WTC11 (cell line): ENCODE data around the gene RELCH. TPM values are rescaled to one million over a fixed set of nuclear protein-coding genes. Genes with fewer than 3 reads are reported as not detected.

Experiments used
- ATAC-seq: fragments of 200-7000 bp; cut with Tn5 transposase; 2 replicates; pipeline ENCODE4 v1.10.0; 2021; ENCODE audit warnings: mild to moderate bottlenecking, moderate library complexity
- CTCF ChIA-PET: fragments of 300-600 bp; sonication (Branson Sonifier 250); formaldehyde crosslinking; loops from one replicate; lab custom pipeline; 2021; ENCODE audit warnings: antibody characterized with exemption; lab: Charles Lee
- POLR2A ChIA-PET: fragments of 350-600 bp; sonication (Branson Sonifier 250); formaldehyde crosslinking; loops from one replicate; lab custom pipeline; 2021; ENCODE audit warnings: antibody characterized with exemption; lab: Charles Lee
- DNase-seq: peaks from one replicate; pipeline ENCODE4 v3.0.0; 2021; ENCODE audit warnings: low spot score
- H3K27ac Mint-ChIP-seq: 2 replicates; pipeline ENCODE4 v1.8.0; 2021; ENCODE audit warnings: mixed read lengths
- H3K27me3 Mint-ChIP-seq: 2 replicates; pipeline ENCODE4 v1.8.0; 2021; ENCODE audit warnings: low read depth, mild to moderate bottlenecking, moderate library complexity, mixed read lengths
- H3K36me3 Mint-ChIP-seq: 2 replicates; pipeline ENCODE4 v1.8.0; 2021; ENCODE audit warnings: mixed read lengths
- H3K4me1 Mint-ChIP-seq: 2 replicates; pipeline ENCODE4 v1.8.0; 2022; ENCODE audit warnings: mixed read lengths
- H3K4me3 Mint-ChIP-seq: 2 replicates; pipeline ENCODE4 v1.8.0; 2021; ENCODE audit warnings: mild to moderate bottlenecking, moderate library complexity, mixed read lengths
- H3K9me3 Mint-ChIP-seq: 2 replicates; pipeline ENCODE4 v1.8.0; 2021; ENCODE audit warnings: mixed read lengths
- GTF2I ChIP-seq: fragments of 250-450 bp; sonication (Bioruptor Pico); conservative IDR thresholded peaks from 2 replicates; pipeline ENCODE4 v1.4.0; 2021; ENCODE audit warnings: mild to moderate bottlenecking
- NR1H2 ChIP-seq: sonication (generic); formaldehyde crosslinking; IDR thresholded peaks from 2 replicates; pipeline ENCODE4 v1.9.0; 2021; ENCODE audit warnings: mild to moderate bottlenecking, moderate library complexity, missing genetic modification reagents
- OVOL2 ChIP-seq: fragments of 250-450 bp; sonication (Bioruptor Pico); IDR thresholded peaks from 2 replicates; pipeline ENCODE4 v1.9.0; 2021; ENCODE audit warnings: mild to moderate bottlenecking, borderline replicate concordance
- RELA ChIP-seq: sonication (generic); formaldehyde crosslinking; IDR thresholded peaks from 2 replicates; pipeline ENCODE4 v1.8.1; 2022; ENCODE audit warnings: missing genetic modification reagents, mild to moderate bottlenecking, borderline replicate concordance
- ZBTB21 ChIP-seq: sonication (generic); formaldehyde crosslinking; IDR thresholded peaks from 2 replicates; pipeline ENCODE4 v1.8.1; 2023; ENCODE audit warnings: mild to moderate bottlenecking, missing genetic modification reagents, borderline replicate concordance
- ZNF671 ChIP-seq: fragments of 250-450 bp; sonication (Bioruptor Pico); IDR thresholded peaks from 2 replicates; pipeline ENCODE4 v1.8.0; 2021; ENCODE audit warnings: mild to moderate bottlenecking
- total RNA-seq: library from RNA; stranded (reverse); gene quantifications from 3 replicates; pipeline ENCODE4 v1.2.3, GENCODE V29; 2021
- TF ChIP-seq, protein P1 (sequence below): sonication (generic); formaldehyde crosslinking; conservative IDR thresholded peaks from 2 replicates; pipeline ENCODE4 v1.8.1; 2022; ENCODE audit warnings: mild to moderate bottlenecking, missing genetic modification reagents
- TF ChIP-seq, protein P2 (sequence below): sonication (generic); formaldehyde crosslinking; IDR thresholded peaks from 2 replicates; pipeline ENCODE4 v1.8.1; 2022; ENCODE audit warnings: mild to moderate bottlenecking, missing genetic modification reagents, moderate library complexity, borderline replicate concordance
- TF ChIP-seq, protein P3 (sequence below): fragments of 250-450 bp; sonication (Bioruptor Pico); IDR thresholded peaks from 2 replicates; pipeline ENCODE4 v1.9.0; 2021; ENCODE audit warnings: mild to moderate bottlenecking, borderline replicate concordance
- TF ChIP-seq, protein P4 (sequence below): sonication (generic); formaldehyde crosslinking; IDR thresholded peaks from 2 replicates; pipeline ENCODE4 v1.8.0; 2023; ENCODE audit warnings: mild to moderate bottlenecking, missing genetic modification reagents
- TF ChIP-seq, protein P5 (sequence below): sonication (generic); formaldehyde crosslinking; IDR thresholded peaks from 2 replicates; pipeline ENCODE4 v1.8.1; 2022; ENCODE audit warnings: low read depth, mild to moderate bottlenecking, moderate library complexity, missing genetic modification reagents, borderline replicate concordance
- TF ChIP-seq, protein P6 (sequence below): fragments of 200-600 bp; IDR thresholded peaks from 2 replicates; pipeline ENCODE4 v1.8.0; 2022; ENCODE audit warnings: antibody characterized with exemption
- TF ChIP-seq, protein P7 (sequence below): sonication (generic); formaldehyde crosslinking; IDR thresholded peaks from 2 replicates; pipeline ENCODE4 v1.8.1; 2023; ENCODE audit warnings: mild to moderate bottlenecking, missing genetic modification reagents, moderate library complexity
- TF ChIP-seq, protein P8 (sequence below): sonication (generic); formaldehyde crosslinking; IDR thresholded peaks from 2 replicates; pipeline ENCODE4 v1.8.1; 2023; ENCODE audit warnings: mild to moderate bottlenecking, missing genetic modification reagents, moderate library complexity
- TF ChIP-seq, protein P9 (sequence below): sonication (generic); formaldehyde crosslinking; IDR thresholded peaks from 2 replicates; pipeline ENCODE4 v1.8.1; 2023; ENCODE audit warnings: mild to moderate bottlenecking, moderate library complexity, missing genetic modification reagents

The RELCH gene
- total RNA-seq, 1 experiment from 2014 or later, result 30.2 TPM

DNA sequence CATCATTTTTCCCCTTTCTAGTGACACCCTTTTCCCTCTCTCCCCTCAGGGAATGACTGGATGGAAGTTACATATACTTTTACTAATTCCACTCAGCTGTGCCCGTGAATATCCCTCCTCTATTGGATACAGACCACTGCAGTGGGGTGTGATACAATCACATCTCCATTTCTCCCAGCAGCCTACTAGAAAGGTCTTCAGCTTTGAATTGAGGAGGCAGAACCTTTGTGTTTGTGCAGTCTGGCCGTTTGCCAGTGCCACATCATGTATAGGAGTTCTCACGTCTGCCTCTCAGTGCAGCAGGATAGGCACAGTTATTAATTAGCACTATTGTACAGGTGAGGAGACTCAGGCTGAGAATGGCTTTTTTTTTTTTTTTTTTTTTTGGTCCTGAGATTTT is 154.4 kb downstream of the RELCH start:
- no peak for ATAC-seq
- ChIA-PET POLR2A (no interaction called here), CTCF (interaction anchor here (1.3 to 2.0 kb wide), 2 partner anchors 16 to 59 kb away, joined by 5 to 6 read pairs; partner anchors contain the start of gene TNFRSF11A)
- no peaks in the 10 kb centered on the region for H3K36me3 Mint-ChIP-seq
- DNase-seq, result no peak
- no peaks in the 10 kb centered on the region for H3K9me3 Mint-ChIP-seq
- no peak overlapping the region for H3K4me3 Mint-ChIP-seq
- H3K27ac Mint-ChIP-seq, result no peak overlapping the region
- TF ChIP-seq, protein P1, sequence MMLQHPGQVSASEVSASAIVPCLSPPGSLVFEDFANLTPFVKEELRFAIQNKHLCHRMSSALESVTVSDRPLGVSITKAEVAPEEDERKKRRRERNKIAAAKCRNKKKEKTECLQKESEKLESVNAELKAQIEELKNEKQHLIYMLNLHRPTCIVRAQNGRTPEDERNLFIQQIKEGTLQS (CRISPR knock-in tag), result no peak
- TF ChIP-seq, protein P2, sequence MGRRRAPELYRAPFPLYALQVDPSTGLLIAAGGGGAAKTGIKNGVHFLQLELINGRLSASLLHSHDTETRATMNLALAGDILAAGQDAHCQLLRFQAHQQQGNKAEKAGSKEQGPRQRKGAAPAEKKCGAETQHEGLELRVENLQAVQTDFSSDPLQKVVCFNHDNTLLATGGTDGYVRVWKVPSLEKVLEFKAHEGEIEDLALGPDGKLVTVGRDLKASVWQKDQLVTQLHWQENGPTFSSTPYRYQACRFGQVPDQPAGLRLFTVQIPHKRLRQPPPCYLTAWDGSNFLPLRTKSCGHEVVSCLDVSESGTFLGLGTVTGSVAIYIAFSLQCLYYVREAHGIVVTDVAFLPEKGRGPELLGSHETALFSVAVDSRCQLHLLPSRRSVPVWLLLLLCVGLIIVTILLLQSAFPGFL (CRISPR knock-in tag), result no peak
- H3K4me1 Mint-ChIP-seq, result peaks cover 51% of the 10 kb centered on the region
- H3K27me3 Mint-ChIP-seq, result no peaks in the 10 kb centered on the region; the same call in 1 of the 2 replicates

DNA sequence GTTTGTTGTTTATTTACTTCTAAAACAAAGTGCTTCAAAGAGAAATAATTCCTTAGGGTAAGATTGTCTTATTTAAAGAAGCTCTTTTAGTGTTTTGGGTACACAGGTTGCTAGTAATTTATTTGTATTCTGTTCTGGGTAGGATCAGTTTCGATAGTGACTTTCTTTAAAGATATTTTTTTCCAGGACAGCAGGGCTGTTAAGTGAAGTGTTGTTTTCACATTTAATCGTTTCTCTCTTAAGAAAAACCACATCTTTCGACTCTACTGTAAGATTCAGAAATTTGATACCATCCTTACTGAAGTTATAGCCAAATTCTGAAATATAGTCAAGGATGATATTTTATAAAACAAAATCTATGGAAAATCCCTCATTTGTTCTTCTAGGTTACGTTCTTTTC is 155.8 kb downstream of the RELCH start:
- H3K9me3 Mint-ChIP-seq, result no peaks in the 10 kb centered on the region
- no peak overlapping the region for H3K4me3 Mint-ChIP-seq
- ATAC-seq (no peak), DNase-seq (no peak)
- no peak overlapping the region for H3K27ac Mint-ChIP-seq
- H3K36me3 Mint-ChIP-seq, result no peaks in the 10 kb centered on the region
- POLR2A ChIA-PET, result no interaction called here
- H3K4me1 Mint-ChIP-seq, result peaks cover 54% of the 10 kb centered on the region
- CTCF ChIA-PET, result no interaction called here
- no peaks in the 10 kb centered on the region; the same call in 1 of the 2 replicates for H3K27me3 Mint-ChIP-seq
- TF ChIP-seq GTF2I (CRISPR knock-in tag) (no peak), ZBTB21 (CRISPR knock-in tag) (no peak), ZNF671 (no peak), NR1H2 (no peak), RELA (no peak), OVOL2 (CRISPR knock-in tag) (no peak)
- TF ChIP-seq, protein P3, sequence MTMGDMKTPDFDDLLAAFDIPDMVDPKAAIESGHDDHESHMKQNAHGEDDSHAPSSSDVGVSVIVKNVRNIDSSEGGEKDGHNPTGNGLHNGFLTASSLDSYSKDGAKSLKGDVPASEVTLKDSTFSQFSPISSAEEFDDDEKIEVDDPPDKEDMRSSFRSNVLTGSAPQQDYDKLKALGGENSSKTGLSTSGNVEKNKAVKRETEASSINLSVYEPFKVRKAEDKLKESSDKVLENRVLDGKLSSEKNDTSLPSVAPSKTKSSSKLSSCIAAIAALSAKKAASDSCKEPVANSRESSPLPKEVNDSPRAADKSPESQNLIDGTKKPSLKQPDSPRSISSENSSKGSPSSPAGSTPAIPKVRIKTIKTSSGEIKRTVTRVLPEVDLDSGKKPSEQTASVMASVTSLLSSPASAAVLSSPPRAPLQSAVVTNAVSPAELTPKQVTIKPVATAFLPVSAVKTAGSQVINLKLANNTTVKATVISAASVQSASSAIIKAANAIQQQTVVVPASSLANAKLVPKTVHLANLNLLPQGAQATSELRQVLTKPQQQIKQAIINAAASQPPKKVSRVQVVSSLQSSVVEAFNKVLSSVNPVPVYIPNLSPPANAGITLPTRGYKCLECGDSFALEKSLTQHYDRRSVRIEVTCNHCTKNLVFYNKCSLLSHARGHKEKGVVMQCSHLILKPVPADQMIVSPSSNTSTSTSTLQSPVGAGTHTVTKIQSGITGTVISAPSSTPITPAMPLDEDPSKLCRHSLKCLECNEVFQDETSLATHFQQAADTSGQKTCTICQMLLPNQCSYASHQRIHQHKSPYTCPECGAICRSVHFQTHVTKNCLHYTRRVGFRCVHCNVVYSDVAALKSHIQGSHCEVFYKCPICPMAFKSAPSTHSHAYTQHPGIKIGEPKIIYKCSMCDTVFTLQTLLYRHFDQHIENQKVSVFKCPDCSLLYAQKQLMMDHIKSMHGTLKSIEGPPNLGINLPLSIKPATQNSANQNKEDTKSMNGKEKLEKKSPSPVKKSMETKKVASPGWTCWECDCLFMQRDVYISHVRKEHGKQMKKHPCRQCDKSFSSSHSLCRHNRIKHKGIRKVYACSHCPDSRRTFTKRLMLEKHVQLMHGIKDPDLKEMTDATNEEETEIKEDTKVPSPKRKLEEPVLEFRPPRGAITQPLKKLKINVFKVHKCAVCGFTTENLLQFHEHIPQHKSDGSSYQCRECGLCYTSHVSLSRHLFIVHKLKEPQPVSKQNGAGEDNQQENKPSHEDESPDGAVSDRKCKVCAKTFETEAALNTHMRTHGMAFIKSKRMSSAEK (CRISPR knock-in tag), result no peak
- TF ChIP-seq, protein P4, sequence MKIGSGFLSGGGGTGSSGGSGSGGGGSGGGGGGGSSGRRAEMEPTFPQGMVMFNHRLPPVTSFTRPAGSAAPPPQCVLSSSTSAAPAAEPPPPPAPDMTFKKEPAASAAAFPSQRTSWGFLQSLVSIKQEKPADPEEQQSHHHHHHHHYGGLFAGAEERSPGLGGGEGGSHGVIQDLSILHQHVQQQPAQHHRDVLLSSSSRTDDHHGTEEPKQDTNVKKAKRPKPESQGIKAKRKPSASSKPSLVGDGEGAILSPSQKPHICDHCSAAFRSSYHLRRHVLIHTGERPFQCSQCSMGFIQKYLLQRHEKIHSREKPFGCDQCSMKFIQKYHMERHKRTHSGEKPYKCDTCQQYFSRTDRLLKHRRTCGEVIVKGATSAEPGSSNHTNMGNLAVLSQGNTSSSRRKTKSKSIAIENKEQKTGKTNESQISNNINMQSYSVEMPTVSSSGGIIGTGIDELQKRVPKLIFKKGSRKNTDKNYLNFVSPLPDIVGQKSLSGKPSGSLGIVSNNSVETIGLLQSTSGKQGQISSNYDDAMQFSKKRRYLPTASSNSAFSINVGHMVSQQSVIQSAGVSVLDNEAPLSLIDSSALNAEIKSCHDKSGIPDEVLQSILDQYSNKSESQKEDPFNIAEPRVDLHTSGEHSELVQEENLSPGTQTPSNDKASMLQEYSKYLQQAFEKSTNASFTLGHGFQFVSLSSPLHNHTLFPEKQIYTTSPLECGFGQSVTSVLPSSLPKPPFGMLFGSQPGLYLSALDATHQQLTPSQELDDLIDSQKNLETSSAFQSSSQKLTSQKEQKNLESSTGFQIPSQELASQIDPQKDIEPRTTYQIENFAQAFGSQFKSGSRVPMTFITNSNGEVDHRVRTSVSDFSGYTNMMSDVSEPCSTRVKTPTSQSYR, result no peak
- TF ChIP-seq, protein P5, sequence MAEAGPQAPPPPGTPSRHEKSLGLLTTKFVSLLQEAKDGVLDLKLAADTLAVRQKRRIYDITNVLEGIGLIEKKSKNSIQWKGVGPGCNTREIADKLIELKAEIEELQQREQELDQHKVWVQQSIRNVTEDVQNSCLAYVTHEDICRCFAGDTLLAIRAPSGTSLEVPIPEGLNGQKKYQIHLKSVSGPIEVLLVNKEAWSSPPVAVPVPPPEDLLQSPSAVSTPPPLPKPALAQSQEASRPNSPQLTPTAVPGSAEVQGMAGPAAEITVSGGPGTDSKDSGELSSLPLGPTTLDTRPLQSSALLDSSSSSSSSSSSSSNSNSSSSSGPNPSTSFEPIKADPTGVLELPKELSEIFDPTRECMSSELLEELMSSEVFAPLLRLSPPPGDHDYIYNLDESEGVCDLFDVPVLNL (CRISPR knock-in tag), result no peak
- TF ChIP-seq, protein P6, sequence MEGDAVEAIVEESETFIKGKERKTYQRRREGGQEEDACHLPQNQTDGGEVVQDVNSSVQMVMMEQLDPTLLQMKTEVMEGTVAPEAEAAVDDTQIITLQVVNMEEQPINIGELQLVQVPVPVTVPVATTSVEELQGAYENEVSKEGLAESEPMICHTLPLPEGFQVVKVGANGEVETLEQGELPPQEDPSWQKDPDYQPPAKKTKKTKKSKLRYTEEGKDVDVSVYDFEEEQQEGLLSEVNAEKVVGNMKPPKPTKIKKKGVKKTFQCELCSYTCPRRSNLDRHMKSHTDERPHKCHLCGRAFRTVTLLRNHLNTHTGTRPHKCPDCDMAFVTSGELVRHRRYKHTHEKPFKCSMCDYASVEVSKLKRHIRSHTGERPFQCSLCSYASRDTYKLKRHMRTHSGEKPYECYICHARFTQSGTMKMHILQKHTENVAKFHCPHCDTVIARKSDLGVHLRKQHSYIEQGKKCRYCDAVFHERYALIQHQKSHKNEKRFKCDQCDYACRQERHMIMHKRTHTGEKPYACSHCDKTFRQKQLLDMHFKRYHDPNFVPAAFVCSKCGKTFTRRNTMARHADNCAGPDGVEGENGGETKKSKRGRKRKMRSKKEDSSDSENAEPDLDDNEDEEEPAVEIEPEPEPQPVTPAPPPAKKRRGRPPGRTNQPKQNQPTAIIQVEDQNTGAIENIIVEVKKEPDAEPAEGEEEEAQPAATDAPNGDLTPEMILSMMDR, result no peak
- TF ChIP-seq, protein P7, sequence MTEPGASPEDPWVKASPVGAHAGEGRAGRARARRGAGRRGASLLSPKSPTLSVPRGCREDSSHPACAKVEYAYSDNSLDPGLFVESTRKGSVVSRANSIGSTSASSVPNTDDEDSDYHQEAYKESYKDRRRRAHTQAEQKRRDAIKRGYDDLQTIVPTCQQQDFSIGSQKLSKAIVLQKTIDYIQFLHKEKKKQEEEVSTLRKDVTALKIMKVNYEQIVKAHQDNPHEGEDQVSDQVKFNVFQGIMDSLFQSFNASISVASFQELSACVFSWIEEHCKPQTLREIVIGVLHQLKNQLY (CRISPR knock-in tag), result no peak
- TF ChIP-seq, protein P8, sequence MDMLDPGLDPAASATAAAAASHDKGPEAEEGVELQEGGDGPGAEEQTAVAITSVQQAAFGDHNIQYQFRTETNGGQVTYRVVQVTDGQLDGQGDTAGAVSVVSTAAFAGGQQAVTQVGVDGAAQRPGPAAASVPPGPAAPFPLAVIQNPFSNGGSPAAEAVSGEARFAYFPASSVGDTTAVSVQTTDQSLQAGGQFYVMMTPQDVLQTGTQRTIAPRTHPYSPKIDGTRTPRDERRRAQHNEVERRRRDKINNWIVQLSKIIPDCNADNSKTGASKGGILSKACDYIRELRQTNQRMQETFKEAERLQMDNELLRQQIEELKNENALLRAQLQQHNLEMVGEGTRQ, result no peak
- TF ChIP-seq, protein P9, sequence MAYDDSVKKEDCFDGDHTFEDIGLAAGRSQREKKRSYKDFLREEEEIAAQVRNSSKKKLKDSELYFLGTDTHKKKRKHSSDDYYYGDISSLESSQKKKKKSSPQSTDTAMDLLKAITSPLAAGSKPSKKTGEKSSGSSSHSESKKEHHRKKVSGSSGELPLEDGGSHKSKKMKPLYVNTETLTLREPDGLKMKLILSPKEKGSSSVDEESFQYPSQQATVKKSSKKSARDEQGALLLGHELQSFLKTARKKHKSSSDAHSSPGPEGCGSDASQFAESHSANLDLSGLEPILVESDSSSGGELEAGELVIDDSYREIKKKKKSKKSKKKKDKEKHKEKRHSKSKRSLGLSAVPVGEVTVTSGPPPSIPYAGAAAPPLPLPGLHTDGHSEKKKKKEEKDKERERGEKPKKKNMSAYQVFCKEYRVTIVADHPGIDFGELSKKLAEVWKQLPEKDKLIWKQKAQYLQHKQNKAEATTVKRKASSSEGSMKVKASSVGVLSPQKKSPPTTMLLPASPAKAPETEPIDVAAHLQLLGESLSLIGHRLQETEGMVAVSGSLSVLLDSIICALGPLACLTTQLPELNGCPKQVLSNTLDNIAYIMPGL (CRISPR knock-in tag), result no peak
